H1 (cell line): ENCODE results near the gene FHIT. TPM values are rescaled to one million over a fixed set of nuclear protein-coding genes. Genes with fewer than 3 reads are reported as not detected.

Experiments used
- CTCF ChIA-PET: fragments of 300-600 bp; sonication (Branson Sonifier 250); formaldehyde crosslinking; loops from one replicate; lab custom pipeline; 2021; ENCODE audit not compliant: partially characterized antibody; lab: Charles Lee
- POLR2A ChIA-PET: fragments of 300-600 bp; sonication (Branson Sonifier 250); formaldehyde crosslinking; loops from one replicate; lab custom pipeline; 2021; ENCODE audit warnings: inconsistent platforms; ENCODE audit not compliant: partially characterized antibody; lab: Charles Lee
- DNase-seq, 2 experiments: peaks; one replicate each; pipeline versions ENCODE4 v3.0.0 to v3.0.0-alpha.2; 2010 to 2022; ENCODE audit warnings: low spot score in 2 of 2, low read depth in 1 of 2, mixed read lengths in 1 of 2
- FAIRE-seq: peaks from 2 replicates; lab custom pipeline; 2011; peaks lifted over from hg19 to GRCh38; lab: Jason Lieb, UNC
- H2AFZ ChIP-seq: 2 replicates; pipeline ENCODE4 v1.8.1; 2012; ENCODE audit warnings: low read length, inconsistent platforms
- H2AK5ac ChIP-seq: 2 replicates; pipeline ENCODE4 v1.6.1; 2013; ENCODE audit warnings: low read depth, low read length
- H2BK120ac ChIP-seq: replicated peaks from 2 replicates; pipeline ENCODE3; 2013; ENCODE audit warnings: low read depth, low read length, inconsistent platforms
- H2BK12ac ChIP-seq: 2 replicates; pipeline ENCODE4 v1.6.1; 2013; ENCODE audit warnings: low read depth, low read length
- H2BK15ac ChIP-seq: 2 replicates; pipeline ENCODE4 v1.6.1; 2013; ENCODE audit warnings: low read length
- H2BK20ac ChIP-seq: 2 replicates; pipeline ENCODE4 v1.6.1; 2013; ENCODE audit warnings: low read length
- H2BK5ac ChIP-seq: 2 replicates; pipeline ENCODE4 v1.6.1; 2013; ENCODE audit warnings: low read depth, low read length
- H3K14ac ChIP-seq: 2 replicates; pipeline ENCODE4 v1.6.1; 2013; ENCODE audit warnings: inconsistent platforms; ENCODE audit not compliant: insufficient read length
- H3K18ac ChIP-seq: 2 replicates; pipeline ENCODE4 v1.6.1; 2013; ENCODE audit warnings: low read length; ENCODE audit errors: extremely low read depth
- H3K23ac ChIP-seq: 2 replicates; pipeline ENCODE4 v1.6.1; 2013; ENCODE audit warnings: inconsistent platforms; ENCODE audit not compliant: insufficient read length
- H3K23me2 ChIP-seq: 2 replicates; pipeline ENCODE4 v1.6.1; 2013; ENCODE audit warnings: low read depth, low read length
- H3K27ac ChIP-seq: 2 replicates; pipeline ENCODE4 v1.6.1; 2011; ENCODE audit warnings: low read depth, low read length, inconsistent platforms
- H3K27me3 ChIP-seq, 4 experiments: replicated peaks in 1 of 4; 1 replicate in 1 of 4; 2 replicates in 3 of 4; pipeline versions ENCODE4 v1.6.1 to v1.8.1; 2011 to 2013; ENCODE audit warnings: low read length in 3 of 4, mild to moderate bottlenecking in 3 of 4, inconsistent platforms in 2 of 4, mixed read lengths in 2 of 4, moderate library complexity in 1 of 4; ENCODE audit not compliant: control insufficient read depth in 3 of 4, insufficient read depth in 3 of 4; ENCODE audit errors: extremely low read depth in 1 of 4
- H3K36me3 ChIP-seq, 4 experiments: 2 replicates each; pipeline versions ENCODE4 v1.6.1 to v1.8.1; 2011 to 2013; ENCODE audit warnings: mild to moderate bottlenecking in 4 of 4, low read length in 3 of 4, moderate library complexity in 2 of 4, control low read depth in 1 of 4, inconsistent platforms in 1 of 4; ENCODE audit not compliant: insufficient read depth in 4 of 4, control insufficient read depth in 2 of 4
- H3K4ac ChIP-seq: replicated peaks from 2 replicates; pipeline ENCODE3; 2013; ENCODE audit warnings: low read length, low read depth, mixed read lengths, inconsistent platforms; ENCODE audit not compliant: insufficient read length
- H3K4me1 ChIP-seq, 4 experiments: replicated peaks in 1 of 4; 1 replicate in 1 of 4; 2 replicates in 3 of 4; pipeline versions ENCODE4 v1.6.1 to v1.8.1; 2011 to 2013; ENCODE audit warnings: low read length in 3 of 4, inconsistent platforms in 2 of 4, mixed read lengths in 1 of 4; ENCODE audit not compliant: insufficient read depth in 4 of 4, control insufficient read depth in 3 of 4
- H3K4me2 ChIP-seq, 2 experiments: 2 replicates each; pipeline versions ENCODE4 v1.6.1 to v1.8.1; 2011 to 2013; ENCODE audit warnings: low read depth in 2 of 2, low read length in 2 of 2, control low read depth in 1 of 2, inconsistent platforms in 1 of 2, mild to moderate bottlenecking in 1 of 2; ENCODE audit not compliant: insufficient read depth in 1 of 2
- H3K4me3 ChIP-seq, 4 experiments: fragments of 200-600, 300-600 bp in 1 of 4; sonication (generic), shearing (Covaris generic), sonication (Bioruptor Twin) in 1 of 4; 2 replicates each; pipeline versions ENCODE4 v1.5.1 to v1.8.1; 2011 to 2016; ENCODE audit warnings: low read length in 4 of 4, low read depth in 3 of 4, control low read depth in 2 of 4, inconsistent platforms in 2 of 4, mild to moderate bottlenecking in 2 of 4, mixed read lengths in 1 of 4, moderate library complexity in 1 of 4; ENCODE audit not compliant: insufficient read depth in 2 of 4; ENCODE audit errors: extremely low read depth in 1 of 4
- H3K56ac ChIP-seq: replicated peaks from 2 replicates; pipeline ENCODE3; 2013; ENCODE audit warnings: low read depth, mild to moderate bottlenecking, mixed read lengths, low read length, inconsistent platforms; ENCODE audit not compliant: insufficient read length
- H3K79me1 ChIP-seq: 2 replicates; pipeline ENCODE4 v1.6.1; 2013; ENCODE audit warnings: low read depth, low read length, control low read depth
- H3K79me2 ChIP-seq, 2 experiments: 2 replicates each; pipeline versions ENCODE4 v1.6.1 to v1.8.1; 2012 to 2013; ENCODE audit warnings: low read length in 2 of 2, mild to moderate bottlenecking in 2 of 2, inconsistent platforms in 1 of 2; ENCODE audit not compliant: insufficient read depth in 2 of 2, control insufficient read depth in 1 of 2
- H3K9ac ChIP-seq, 4 experiments: replicated peaks in 1 of 4; 1 replicate in 1 of 4; 2 replicates in 3 of 4; pipeline versions ENCODE4 v1.6.1 to v1.8.1; 2011 to 2013; ENCODE audit warnings: low read depth in 3 of 4, low read length in 3 of 4, control low read depth in 2 of 4, mild to moderate bottlenecking in 2 of 4, moderate library complexity in 2 of 4, inconsistent platforms in 1 of 4; ENCODE audit errors: extremely low read depth in 1 of 4
- H3K9me3 ChIP-seq, 2 experiments: 2 replicates each; pipeline versions ENCODE4 v1.6.1 to v1.8.1; 2012 to 2013; ENCODE audit warnings: mild to moderate bottlenecking in 2 of 2, moderate library complexity in 2 of 2, control low read depth in 1 of 2, inconsistent platforms in 1 of 2, low read depth in 1 of 2, low read length in 1 of 2, mixed read lengths in 1 of 2; ENCODE audit not compliant: insufficient read depth in 2 of 2
- H4K20me1 ChIP-seq, 2 experiments: replicated peaks in 1 of 2; 2 replicates each; pipeline versions ENCODE3 to v1.8.1; 2011 to 2013; ENCODE audit warnings: inconsistent platforms in 2 of 2, low read length in 2 of 2, mild to moderate bottlenecking in 1 of 2; ENCODE audit not compliant: insufficient read depth in 2 of 2, control insufficient read depth in 1 of 2
- H4K5ac ChIP-seq: 2 replicates; pipeline ENCODE4 v1.6.1; 2013; ENCODE audit warnings: low read length, low read depth, mixed read lengths, inconsistent platforms; ENCODE audit not compliant: insufficient read length
- H4K8ac ChIP-seq: 2 replicates; pipeline ENCODE4 v1.8.0; 2013; ENCODE audit warnings: mild to moderate bottlenecking, moderate library complexity, low read length, inconsistent platforms; ENCODE audit not compliant: insufficient read depth; ENCODE audit errors: extremely low read depth
- H4K91ac ChIP-seq: replicated peaks from 2 replicates; pipeline ENCODE3; 2013; ENCODE audit warnings: low read length, mixed read lengths, inconsistent platforms; ENCODE audit not compliant: insufficient read length
- BCL11A ChIP-seq, 2 experiments: IDR thresholded peaks; one replicate each; pipeline ENCODE4 v1.6.1; 2011; ENCODE audit warnings: low read depth in 2 of 2, low read length in 2 of 2, mild to moderate bottlenecking in 2 of 2
- EP300 ChIP-seq, 2 experiments: IDR thresholded peaks; 1 replicate in 1 of 2; 2 replicates in 1 of 2; pipeline ENCODE4 v1.6.1; 2011 to 2012; ENCODE audit warnings: low read depth in 2 of 2, low read length in 2 of 2, mild to moderate bottlenecking in 2 of 2, borderline replicate concordance in 1 of 2, inconsistent platforms in 1 of 2, moderate library complexity in 1 of 2
- NANOG ChIP-seq: IDR thresholded peaks from 2 replicates; pipeline ENCODE4 v1.6.1; 2011; ENCODE audit warnings: low read length, low read depth, mild to moderate bottlenecking, inconsistent platforms; ENCODE audit not compliant: insufficient read depth, poor library complexity, severe bottlenecking
- POLR2A ChIP-seq, 2 experiments: IDR thresholded peaks; 1 replicate in 1 of 2; 2 replicates in 1 of 2; pipeline ENCODE4 v1.6.1; 2011; ENCODE audit warnings: low read depth in 2 of 2, low read length in 2 of 2, mild to moderate bottlenecking in 2 of 2; ENCODE audit errors: control extremely low read depth in 1 of 2
- POLR2AphosphoS5 ChIP-seq: IDR thresholded peaks from 2 replicates; pipeline ENCODE4 v1.6.1; 2011; ENCODE audit warnings: low read depth, low read length
- SAP30 ChIP-seq: fragments of 300-600 bp; sonication (generic); IDR thresholded peaks from 2 replicates; pipeline ENCODE4 v1.7.1; 2012; ENCODE audit warnings: low read length, moderate library complexity, mild to moderate bottlenecking, inconsistent platforms; ENCODE audit not compliant: insufficient read depth, insufficient replicate concordance
- SP2 ChIP-seq: IDR thresholded peaks from 2 replicates; pipeline ENCODE4 v1.6.1; 2012; ENCODE audit warnings: mild to moderate bottlenecking, low read length, inconsistent platforms
- WGBS, 2 experiments: shearing (Covaris generic) in 1 of 2; methylation state at CpG; one replicate each; pipeline versions ENCODE4 v1.1.6 to v1.1.7; 2013 to 2015; ENCODE audit warnings: low lambda C conversion rate in 2 of 2, mixed read lengths in 2 of 2, inconsistent platforms in 1 of 2, low coverage in 1 of 2, missing lambda C conversion rate in 1 of 2; ENCODE audit not compliant: insufficient replicate concordance in 2 of 2, insufficient coverage in 1 of 2, insufficient read length in 1 of 2; ENCODE audit errors: extremely low coverage in 1 of 2, missing lambda C conversion rate in 1 of 2; 5-methylcytosine and 5-hydroxymethylcytosine counted together
- polyA plus RNA-seq, 7 experiments: library from polyadenylated mRNA; depleted of rRNA in 3 of 7; stranded (reverse) in 5 of 7; unstranded in 2 of 7; fragments of >200 nt in 5 of 7; fragments of 200-250 nt in 2 of 7; gene quantifications; 1 replicate in 5 of 7; 2 replicates in 1 of 7; 4 replicates in 1 of 7; pipeline versions ENCODE4 v1.2.1 to v1.2.3, GENCODE V29; 2011 to 2013; ENCODE audit warnings: missing spikeins in 2 of 7, mixed read lengths in 2 of 7
- total RNA-seq: library from RNA; stranded (reverse); fragmentation: NEBNext Ultra II Directional; extraction: Animal tissue kit (Norgen Biotek cat#: 25700); gene quantifications from 2 replicates; pipeline ENCODE4 v1.2.1, GENCODE V29; 2021

Gene FHIT
- total and polyA plus RNA-seq, 2 of the 8 experiments (the other 6 are each of a cell fraction or from before 2014, with no cell fraction given) = 1.2 to 3.2 TPM

GRCh38 chr3:60391292-60391691 lies 860.0 kb downstream of the FHIT start:
- no peak overlapping the region for H3K14ac ChIP-seq
- H2BK12ac ChIP-seq = no peak overlapping the region
- no peak overlapping the region for H2BK5ac ChIP-seq
- H4K8ac ChIP-seq = no peak overlapping the region
- H4K5ac ChIP-seq = no peak overlapping the region
- H2AK5ac ChIP-seq = no peak overlapping the region
- H3K56ac ChIP-seq = no peak overlapping the region
- H2BK120ac ChIP-seq = no peak overlapping the region
- no peaks in the 10 kb centered on the region for H3K9me3 ChIP-seq
- ChIA-PET POLR2A (no interaction called here), CTCF (interaction anchor here (1.0 to 1.2 kb wide), 2 partner anchors 14 to 40 kb away, joined by 3 to 6 read pairs; no protein-coding TSS in a partner anchor)
- no peaks in the 10 kb centered on the region for H3K79me1 ChIP-seq
- FAIRE-seq (no peak), DNase-seq (no peak)
- no peaks in the 10 kb centered on the region for H3K36me3 ChIP-seq
- no peak for TF ChIP-seq POLR2AphosphoS5
- no peak for TF ChIP-seq POLR2A (IDR thresholded peaks at IDR 0.05; ENCODE audit: control extremely low read depth in 1 of 2, low read depth in 2 of 2, low read length in 2 of 2)
- TF ChIP-seq EP300 (IDR thresholded peaks at IDR 0.05; ENCODE audit: borderline replicate concordance in 1 of 2, low read depth in 2 of 2, low read length in 2 of 2) = no peak
- no peak for TF ChIP-seq NANOG
- no peak for TF ChIP-seq SAP30
- no peak for TF ChIP-seq SP2
- no peak for TF ChIP-seq BCL11A (IDR thresholded peaks at IDR 0.05; ENCODE audit: low read depth in 2 of 2, low read length in 2 of 2)
- no peaks in the 10 kb centered on the region; the same call in 1 of the 2 replicates for H3K23me2 ChIP-seq
- no peak overlapping the region for H3K4me2 ChIP-seq
- H3K4me1 ChIP-seq = no peaks in the 10 kb centered on the region
- no peak overlapping the region for H3K4ac ChIP-seq
- no peak overlapping the region for H3K18ac ChIP-seq
- H2AFZ ChIP-seq = no peak overlapping the region
- no peak overlapping the region for H3K27ac ChIP-seq
- no peak overlapping the region for H2BK15ac ChIP-seq
- H3K9ac ChIP-seq = no peak overlapping the region
- no peaks in the 10 kb centered on the region for H3K27me3 ChIP-seq
- H4K91ac ChIP-seq = no peak overlapping the region
- no peak overlapping the region for H3K23ac ChIP-seq
- no peak overlapping the region for H2BK20ac ChIP-seq
- 88% methylated on average over 1 of the region's 1 CpG; no CpG with 5 or more reads in 1 of the 2 experiments for WGBS, 2 experiments
- no peak overlapping the region for H3K4me3 ChIP-seq
- no peaks in the 10 kb centered on the region for H4K20me1 ChIP-seq
- H3K79me2 ChIP-seq = no peaks in the 10 kb centered on the region
